Fibroblast of lung (primary cell): ENCODE data around the gene NIFK.

Experiments used
- EZH2 ChIP-seq: IDR thresholded peaks from 2 replicates; pipeline ENCODE4 v1.5.1; 2012; ENCODE audit warnings: low read length, control low read depth, mild to moderate bottlenecking; ENCODE audit errors: missing control alignments
- TF ChIP-seq, protein P1 (sequence below), 2 donors: IDR thresholded peaks in 1 of 2; conservative IDR thresholded peaks in 1 of 2; 1 replicate in 1 of 2; 2 replicates in 1 of 2; pipeline ENCODE4 v1.5.1; 2011 to 2012; ENCODE audit warnings: low read length in 2 of 2, control low read depth in 1 of 2, inconsistent platforms in 1 of 2, low read depth in 1 of 2, mild to moderate bottlenecking in 1 of 2

DNA sequence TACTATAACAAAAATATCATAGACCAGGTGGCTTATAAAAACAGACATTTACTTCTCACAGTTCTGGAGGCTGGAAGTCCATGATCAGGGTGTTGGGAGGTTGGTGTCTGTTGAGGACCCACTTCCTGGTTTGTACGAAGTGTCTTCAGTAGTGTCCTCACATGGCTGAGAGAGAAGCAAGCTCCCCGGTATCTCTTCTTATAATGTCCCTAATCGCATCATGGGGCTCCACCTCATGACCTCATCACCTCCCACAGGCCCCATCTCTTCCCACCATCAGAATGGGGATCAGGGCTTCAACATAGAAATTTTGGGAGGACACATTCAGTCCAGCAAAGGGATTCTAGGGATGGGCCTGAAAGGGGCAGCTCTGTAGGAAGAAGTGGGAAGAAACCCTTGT is 4.8 kb upstream of the NIFK start:
- TF ChIP-seq, protein P1, sequence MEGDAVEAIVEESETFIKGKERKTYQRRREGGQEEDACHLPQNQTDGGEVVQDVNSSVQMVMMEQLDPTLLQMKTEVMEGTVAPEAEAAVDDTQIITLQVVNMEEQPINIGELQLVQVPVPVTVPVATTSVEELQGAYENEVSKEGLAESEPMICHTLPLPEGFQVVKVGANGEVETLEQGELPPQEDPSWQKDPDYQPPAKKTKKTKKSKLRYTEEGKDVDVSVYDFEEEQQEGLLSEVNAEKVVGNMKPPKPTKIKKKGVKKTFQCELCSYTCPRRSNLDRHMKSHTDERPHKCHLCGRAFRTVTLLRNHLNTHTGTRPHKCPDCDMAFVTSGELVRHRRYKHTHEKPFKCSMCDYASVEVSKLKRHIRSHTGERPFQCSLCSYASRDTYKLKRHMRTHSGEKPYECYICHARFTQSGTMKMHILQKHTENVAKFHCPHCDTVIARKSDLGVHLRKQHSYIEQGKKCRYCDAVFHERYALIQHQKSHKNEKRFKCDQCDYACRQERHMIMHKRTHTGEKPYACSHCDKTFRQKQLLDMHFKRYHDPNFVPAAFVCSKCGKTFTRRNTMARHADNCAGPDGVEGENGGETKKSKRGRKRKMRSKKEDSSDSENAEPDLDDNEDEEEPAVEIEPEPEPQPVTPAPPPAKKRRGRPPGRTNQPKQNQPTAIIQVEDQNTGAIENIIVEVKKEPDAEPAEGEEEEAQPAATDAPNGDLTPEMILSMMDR (conservative IDR thresholded peaks at IDR 0.05 in 1 of 2, IDR thresholded peaks at IDR 0.05 in 1 of 2; ENCODE audit: low read depth in 1 of 2, low read length in 2 of 2): no peak
- TF ChIP-seq EZH2: no peak
